B cell (primary cell): Measurements from ENCODE around the gene CDH13. TPM values are rescaled to one million over a fixed set of nuclear protein-coding genes. Genes with fewer than 3 reads are reported as not detected.

Experiments used
- ATAC-seq: fragments of 200-7000 bp; cut with Tn5 transposase; one replicate; pipeline ENCODE4 v1.10.0; 2021; ENCODE audit warnings: low read depth, mild to moderate bottlenecking, moderate number of reproducible peaks, moderate library complexity
- CTCF ChIA-PET: fragments of 350-600 bp; sonication (Branson Sonifier 250); formaldehyde crosslinking; loops from one replicate; lab custom pipeline; 2021; ENCODE audit warnings: antibody characterized with exemption, inconsistent platforms; lab: Charles Lee
- POLR2A ChIA-PET: fragments of 350-600 bp; sonication (Branson Sonifier 250); formaldehyde crosslinking; loops from one replicate; lab custom pipeline; 2021; ENCODE audit warnings: antibody characterized with exemption; lab: Charles Lee
- DNase-seq: peaks from one replicate; pipeline ENCODE4 v3.0.0; 2013
- H2AFZ ChIP-seq: 2 replicates; pipeline ENCODE4 v1.6.1; 2012; ENCODE audit warnings: mild to moderate bottlenecking, low read depth, low read length; ENCODE audit not compliant: insufficient read depth, poor library complexity, severe bottlenecking
- H3K27ac ChIP-seq, 2 donors: 1 replicate in 1 of 2; 2 replicates in 1 of 2; pipeline ENCODE4 v1.5.1; 2012 to 2013; ENCODE audit warnings: low read length in 2 of 2, mild to moderate bottlenecking in 2 of 2, moderate library complexity in 1 of 2
- H3K27me3 ChIP-seq, 4 experiments: fragments of 200-600 bp in 1 of 4; sonication (generic) in 1 of 4; replicated peaks in 1 of 4; 1 replicate in 2 of 4; 2 replicates in 2 of 4; pipeline versions ENCODE4 v1.6.1 to v1.7.0; 2013 to 2016; ENCODE audit warnings: low read length in 3 of 4, mild to moderate bottlenecking in 2 of 4, mixed read lengths in 1 of 4, moderate library complexity in 1 of 4; ENCODE audit not compliant: insufficient read depth in 4 of 4, control insufficient read depth in 3 of 4; ENCODE audit errors: control extremely low read depth in 1 of 4
- H3K36me3 ChIP-seq, 2 experiments: replicated peaks in 1 of 2; 1 replicate in 1 of 2; 2 replicates in 1 of 2; pipeline versions ENCODE4 v1.6.1 to v1.7.1; 2013; ENCODE audit warnings: low read length in 1 of 2; ENCODE audit not compliant: insufficient read depth in 2 of 2, control insufficient read depth in 1 of 2; ENCODE audit errors: control extremely low read depth in 1 of 2, extremely low read depth in 1 of 2
- H3K4me1 ChIP-seq, 2 donors: fragments of 200-600 bp in 1 of 2; sonication (generic) in 1 of 2; 1 replicate in 1 of 2; 2 replicates in 1 of 2; pipeline versions ENCODE4 v1.5.1 to v1.6.1; 2013 to 2017; ENCODE audit warnings: low read length in 2 of 2; ENCODE audit not compliant: control insufficient read depth in 2 of 2, insufficient read depth in 2 of 2
- H3K4me2 ChIP-seq: replicated peaks from 2 replicates; pipeline ENCODE3; 2012; ENCODE audit warnings: mild to moderate bottlenecking, low read depth, low read length; ENCODE audit not compliant: poor library complexity, severe bottlenecking
- H3K4me3 ChIP-seq, 5 experiments: fragments of 200-600 bp in 1 of 5; sonication (generic) in 1 of 5; 1 replicate in 3 of 5; 2 replicates in 2 of 5; pipeline versions ENCODE4 v1.5.1 to v1.7.0; 2011 to 2016; ENCODE audit warnings: low read length in 4 of 5, mild to moderate bottlenecking in 4 of 5, low read depth in 2 of 5, control low read depth in 1 of 5, moderate library complexity in 1 of 5; ENCODE audit not compliant: insufficient read depth in 1 of 5; ENCODE audit errors: control extremely low read depth in 1 of 5, extremely low read depth in 1 of 5
- H3K79me2 ChIP-seq: fragments of 200-600 bp; sonication (generic); one replicate; pipeline ENCODE4 v1.6.0; 2016; ENCODE audit warnings: low read length; ENCODE audit not compliant: control insufficient read depth, insufficient read depth
- H3K9ac ChIP-seq: fragments of 200-600 bp; sonication (generic); 2 replicates; pipeline ENCODE4 v1.6.1; 2017; ENCODE audit warnings: mild to moderate bottlenecking, low read length, moderate library complexity
- H3K9me3 ChIP-seq, 3 donors: one replicate each; pipeline versions ENCODE4 v1.6.1 to v1.7.1; 2013; ENCODE audit warnings: low read length in 2 of 3; ENCODE audit not compliant: control insufficient read depth in 2 of 3, insufficient read depth in 1 of 3; ENCODE audit errors: control extremely low read depth in 1 of 3
- H4K20me1 ChIP-seq: 2 replicates; pipeline ENCODE4 v1.6.0; 2012; ENCODE audit warnings: mild to moderate bottlenecking, low read length; ENCODE audit not compliant: insufficient read depth, control insufficient read depth, poor library complexity, severe bottlenecking
- H3K27ac Mint-ChIP-seq: one replicate; pipeline ENCODE4 v1.8.0; 2021; ENCODE audit warnings: mixed read lengths
- H3K27me3 Mint-ChIP-seq: one replicate; pipeline ENCODE4 v1.8.0; 2021; ENCODE audit warnings: mixed read lengths
- H3K4me1 Mint-ChIP-seq: one replicate; pipeline ENCODE4 v1.8.0; 2021; ENCODE audit warnings: mixed read lengths
- H3K4me3 Mint-ChIP-seq: one replicate; pipeline ENCODE4 v1.8.0; 2021; ENCODE audit warnings: mixed read lengths
- H3K9me3 Mint-ChIP-seq: one replicate; pipeline ENCODE4 v1.8.0; 2022; ENCODE audit warnings: mixed read lengths; ENCODE audit not compliant: insufficient read depth
- CTCF ChIP-seq: fragments of 200-600 bp; IDR thresholded peaks from one replicate; pipeline ENCODE4 v1.8.0; 2022; ENCODE audit warnings: antibody characterized with exemption, mild to moderate bottlenecking
- EZH2 ChIP-seq: IDR thresholded peaks from 2 replicates; pipeline ENCODE4 v1.6.1; 2012; ENCODE audit warnings: borderline replicate concordance, low read depth, mild to moderate bottlenecking, moderate library complexity, low read length; ENCODE audit not compliant: insufficient read depth, poor library complexity, severe bottlenecking
- WGBS: methylation state at CpG from one replicate; pipeline ENCODE4 v1.1.5; 2013; ENCODE audit warnings: missing lambda C conversion rate; ENCODE audit not compliant: insufficient coverage; 5-methylcytosine and 5-hydroxymethylcytosine counted together
- intact Hi-C: fragments of 100-400 bp; cut with micrococcal nuclease; formaldehyde crosslinking; loops from one replicate; pipeline ENCODE4 v1.10.0; 2022
- polyA plus RNA-seq: library from polyadenylated mRNA; depleted of rRNA; stranded (reverse); fragments of >200 nt; gene quantifications from 2 replicates; pipeline ENCODE4 v1.2.3, GENCODE V29; 2012
- total RNA-seq, 2 donors: library from RNA; stranded (reverse); fragments of 120-200 nt in 1 of 2; gene quantifications; 1 replicate in 1 of 2; 2 replicates in 1 of 2; pipeline versions ENCODE4 v1.2.3 to v1.2.4, GENCODE V29; 2013 to 2022

CDH13 gene
- total and polyA plus RNA-seq, 2 donors (not counting 1 experiment from before 2014, with no cell fraction given): not detected

GRCh38 chr16:83215406-83216001, 588.7 kb downstream of the CDH13 start:
- no peak overlapping the region for H3K9ac ChIP-seq
- H3K4me3 ChIP-seq: no peak overlapping the region
- intact Hi-C loops: loop anchor here (10.0 kb wide), 1 partner anchor 471 kb away; no protein-coding TSS in a partner anchor
- no peaks in the 10 kb centered on the region for H3K36me3 ChIP-seq
- whole genome bisulfite sequencing: 26% methylated on average over 5 of the region's 9 CpGs
- Mint-ChIP-seq H3K4me3 (no peak overlapping the region), H3K27ac (no peak overlapping the region), H3K27me3 (no peaks in the 10 kb centered on the region), H3K9me3 (no peaks in the 10 kb centered on the region), H3K4me1 (no peaks in the 10 kb centered on the region)
- peaks cover 0 to 4% (median 0%) of the 10 kb centered on the region in 3 donors for H3K9me3 ChIP-seq
- CTCF ChIA-PET: interaction anchor here (0.7 to 6.7 kb wide), 3 partner anchors 849 to 952 kb away, joined by 3 to 31 read pairs (median 3); no protein-coding TSS in a partner anchor
- ATAC-seq (no peak), DNase-seq (peak; percentile 42)
- POLR2A ChIA-PET: no interaction called here
- no peak overlapping the region for H3K4me2 ChIP-seq
- H3K27me3 ChIP-seq: peaks cover 0 to 2% (median 0%) of the 10 kb centered on the region in 4 experiments
- H2AFZ ChIP-seq: no peak overlapping the region
- H3K27ac ChIP-seq: no peak overlapping the region
- no peaks in the 10 kb centered on the region for H3K79me2 ChIP-seq
- no peaks in the 10 kb centered on the region for H3K4me1 ChIP-seq
- no peak for TF ChIP-seq EZH2
- peak; percentile 67 for TF ChIP-seq CTCF
- H4K20me1 ChIP-seq: no peaks in the 10 kb centered on the region

GRCh38 chr16:83219285-83219684, 592.5 kb downstream of the CDH13 start:
- Mint-ChIP-seq H3K27me3 (no peaks in the 10 kb centered on the region), H3K27ac (no peak overlapping the region), H3K9me3 (no peaks in the 10 kb centered on the region), H3K4me3 (no peak overlapping the region), H3K4me1 (no peaks in the 10 kb centered on the region)
- CTCF ChIA-PET: interaction anchor here (1.0 kb wide), 2 partner anchors 955 to 956 kb away, joined by 3 read pairs; no protein-coding TSS in a partner anchor
- no peak for ATAC-seq
- no peak for DNase-seq
- H3K4me2 ChIP-seq: no peak overlapping the region
- TF ChIP-seq CTCF (no peak), EZH2 (no peak)
- H3K79me2 ChIP-seq: no peaks in the 10 kb centered on the region
- no peak overlapping the region for H3K27ac ChIP-seq
- no peaks in the 10 kb centered on the region for H3K36me3 ChIP-seq
- H3K4me1 ChIP-seq: no peaks in the 10 kb centered on the region
- WGBS: no CpG with 5 or more reads among the region's 2 CpGs
- POLR2A ChIA-PET: no interaction called here
- H4K20me1 ChIP-seq: no peaks in the 10 kb centered on the region
- peaks cover 0 to 4% (median 0%) of the 10 kb centered on the region in 3 donors for H3K9me3 ChIP-seq
- no peak overlapping the region for H3K4me3 ChIP-seq
- no peak overlapping the region for H3K9ac ChIP-seq
- peaks cover 0 to 2% (median 0%) of the 10 kb centered on the region in 4 experiments for H3K27me3 ChIP-seq
- intact Hi-C loops: loop anchor here (10.0 kb wide), 1 partner anchor 474 kb away; no protein-coding TSS in a partner anchor
- H2AFZ ChIP-seq: no peak overlapping the region
